Endodermal cell (in vitro differentiated cells): ENCODE measurements around the gene PARP9. TPM values are rescaled to one million over a fixed set of nuclear protein-coding genes. Genes with fewer than 3 reads are reported as not detected.

Experiments used
- DNase-seq: peaks from one replicate; pipeline ENCODE4 v3.0.0-alpha.2; 2017
- H3K27ac ChIP-seq: 2 replicates; pipeline ENCODE4 v1.5.1; 2013; ENCODE audit warnings: mild to moderate bottlenecking, low read depth, low read length, moderate library complexity
- H3K27me3 ChIP-seq: 2 replicates; pipeline ENCODE4 v1.6.1; 2013; ENCODE audit warnings: mild to moderate bottlenecking, low read length, moderate library complexity; ENCODE audit not compliant: insufficient read depth, control insufficient read depth, poor library complexity, severe bottlenecking
- H3K36me3 ChIP-seq: 2 replicates; pipeline ENCODE4 v1.7.0; 2013; ENCODE audit warnings: mild to moderate bottlenecking, low read length, moderate library complexity; ENCODE audit not compliant: control insufficient read depth, insufficient read depth
- H3K4me1 ChIP-seq: one replicate; pipeline ENCODE4 v1.7.0; 2013; ENCODE audit warnings: low read length; ENCODE audit not compliant: control insufficient read depth, insufficient read depth
- H3K4me3 ChIP-seq: 2 replicates; pipeline ENCODE4 v1.5.1; 2013; ENCODE audit warnings: mild to moderate bottlenecking, low read length, moderate library complexity
- H3K9ac ChIP-seq: 2 replicates; pipeline ENCODE4 v1.6.1; 2013; ENCODE audit warnings: mild to moderate bottlenecking, low read length, moderate library complexity; ENCODE audit not compliant: poor library complexity, severe bottlenecking; ENCODE audit errors: extremely low read depth
- H3K9me3 ChIP-seq: 2 replicates; pipeline ENCODE4 v1.6.1; 2013; ENCODE audit warnings: mild to moderate bottlenecking, low read length, moderate library complexity; ENCODE audit not compliant: control insufficient read depth
- H3K27ac Mint-ChIP-seq: 2 replicates; pipeline ENCODE4 v1.8.0; 2020; ENCODE audit warnings: mixed read lengths
- H3K27me3 Mint-ChIP-seq: 2 replicates; pipeline ENCODE4 v1.8.0; 2021; ENCODE audit warnings: mild to moderate bottlenecking, mixed read lengths; ENCODE audit not compliant: insufficient read depth
- H3K36me3 Mint-ChIP-seq: 2 replicates; pipeline ENCODE4 v1.8.0; 2020; ENCODE audit warnings: low read depth, mixed read lengths
- H3K4me1 Mint-ChIP-seq: 2 replicates; pipeline ENCODE4 v1.8.0; 2020; ENCODE audit warnings: mixed read lengths
- H3K4me3 Mint-ChIP-seq: 2 replicates; pipeline ENCODE4 v1.8.0; 2020; ENCODE audit warnings: mild to moderate bottlenecking, moderate library complexity, mixed read lengths
- H3K9me3 Mint-ChIP-seq: 2 replicates; pipeline ENCODE4 v1.8.0; 2020; ENCODE audit warnings: mild to moderate bottlenecking, mixed read lengths
- CTCF ChIP-seq: fragments of 200-600 bp; sonication (generic); conservative IDR thresholded peaks from 2 replicates; pipeline ENCODE4 v1.5.0; 2021; ENCODE audit warnings: antibody characterized with exemption, mild to moderate bottlenecking
- WGBS, 2 experiments: methylation state at CpG; one replicate each; pipeline versions ENCODE4 v1.1.5 to v1.1.7; 2013; ENCODE audit warnings: missing lambda C conversion rate in 2 of 2, mixed read lengths in 1 of 2; ENCODE audit not compliant: insufficient coverage in 1 of 2, insufficient read length in 1 of 2; 5-methylcytosine and 5-hydroxymethylcytosine counted together
- total RNA-seq, 2 donors: library from RNA; stranded (reverse); fragmentation: NEBNext Ultra II Directional in 1 of 2; extraction: Animal tissue kit (Norgen Biotek cat#: 25700) in 1 of 2; gene quantifications; 2 replicates in 1 of 2; 3 replicates in 1 of 2; pipeline ENCODE4 v1.2.1, GENCODE V29; 2021

The PARP9 gene
- total RNA-seq, 2 donors from 2014 or later: 3.7 to 4.3 TPM

DNA sequence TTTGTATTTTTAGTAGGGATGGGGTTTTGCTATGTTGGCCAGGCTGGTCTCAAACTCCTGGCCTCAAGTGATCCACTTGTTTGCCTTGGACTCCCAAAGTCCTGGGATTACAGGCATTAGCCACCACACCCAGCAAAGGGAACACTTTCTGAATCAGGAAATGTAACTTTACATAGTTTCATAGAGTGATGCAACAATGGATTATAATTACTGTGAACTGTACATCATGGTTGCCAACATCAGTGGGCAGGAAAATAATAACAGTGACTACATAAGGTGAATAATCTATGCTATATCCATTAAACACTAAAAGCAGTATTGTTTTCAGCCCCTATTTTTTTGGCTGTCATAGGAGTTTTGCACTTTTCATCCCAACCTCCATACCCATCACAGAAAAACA lies 44.4 kb downstream of the PARP9 start:
- Histone ChIP-seq H3K4me1 (no peaks in the 10 kb centered on the region), H3K9ac (no peak overlapping the region), H3K4me3 (no peak overlapping the region), H3K27me3 (no peaks in the 10 kb centered on the region), H3K36me3 (no peaks in the 10 kb centered on the region), H3K27ac (no peak overlapping the region), H3K9me3 (no peaks in the 10 kb centered on the region)
- DNase-seq: no peak
- Mint-ChIP-seq H3K27ac (no peak overlapping the region), H3K4me1 (peaks cover 2% of the 10 kb centered on the region), H3K27me3 (no peaks in the 10 kb centered on the region), H3K4me3 (no peak overlapping the region), H3K36me3 (no peaks in the 10 kb centered on the region), H3K9me3 (no peaks in the 10 kb centered on the region)
- TF ChIP-seq CTCF: no peak

DNA sequence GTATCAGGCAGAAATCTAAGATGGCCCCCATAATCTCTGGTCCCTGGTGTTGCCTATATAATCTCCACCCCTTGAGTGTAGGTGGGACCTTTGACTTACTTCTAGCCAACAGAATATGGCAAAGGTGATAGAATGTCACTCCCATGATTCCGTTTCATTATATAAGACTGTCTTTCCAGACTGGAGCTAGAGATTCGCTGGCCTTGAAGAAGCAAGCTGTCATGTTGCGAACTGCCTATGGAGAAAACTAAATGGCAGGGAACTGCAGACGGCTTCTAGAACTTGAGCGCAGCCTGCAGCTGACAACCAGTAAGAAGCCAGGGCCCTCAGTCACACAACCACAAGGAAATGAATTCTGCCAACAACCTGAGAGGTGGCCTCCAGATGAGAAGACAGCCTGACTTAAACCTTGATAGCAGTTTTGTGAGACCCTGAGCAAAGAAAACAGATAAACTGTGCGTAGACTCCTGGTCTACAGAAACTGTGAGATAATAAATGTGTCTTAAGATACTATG lies 47.2 kb downstream of the PARP9 start:
- Histone ChIP-seq H3K4me3 (no peak overlapping the region), H3K9ac (no peak overlapping the region), H3K4me1 (no peaks in the 10 kb centered on the region), H3K9me3 (no peaks in the 10 kb centered on the region), H3K36me3 (no peaks in the 10 kb centered on the region), H3K27ac (no peak overlapping the region), H3K27me3 (no peaks in the 10 kb centered on the region)
- H3K4me1 Mint-ChIP-seq: peaks cover 16% of the 10 kb centered on the region
- TF ChIP-seq CTCF: no peak
- no peak overlapping the region for H3K4me3 Mint-ChIP-seq
- 95 to 98% methylated on average over 5 to 6 of the region's 6 CpGs for WGBS, 2 experiments
- H3K27ac Mint-ChIP-seq: no peak overlapping the region
- H3K9me3 Mint-ChIP-seq: no peaks in the 10 kb centered on the region
- H3K27me3 Mint-ChIP-seq: peaks cover 1% of the 10 kb centered on the region
- DNase-seq: no peak
- no peaks in the 10 kb centered on the region for H3K36me3 Mint-ChIP-seq

GRCh38 chr3:122515870-122516269 lies 48.2 kb downstream of the PARP9 start:
- H3K9me3 Mint-ChIP-seq: no peaks in the 10 kb centered on the region
- H3K27me3 ChIP-seq: no peaks in the 10 kb centered on the region
- no peak overlapping the region for H3K4me3 Mint-ChIP-seq
- no peak overlapping the region for H3K27ac ChIP-seq
- no peaks in the 10 kb centered on the region for H3K36me3 ChIP-seq
- H3K36me3 Mint-ChIP-seq: no peaks in the 10 kb centered on the region
- no peak overlapping the region for H3K4me3 ChIP-seq
- peaks cover 26% of the 10 kb centered on the region for H3K4me1 Mint-ChIP-seq
- TF ChIP-seq CTCF: no peak
- H3K9ac ChIP-seq: no peak overlapping the region
- H3K27ac Mint-ChIP-seq: no peak overlapping the region
- H3K4me1 ChIP-seq: no peaks in the 10 kb centered on the region
- H3K9me3 ChIP-seq: no peaks in the 10 kb centered on the region
- DNase-seq: no peak
- WGBS, 2 experiments: 95 to 100% methylated on average over 1 to 3 of the region's 3 CpGs
- H3K27me3 Mint-ChIP-seq: peaks cover 1% of the 10 kb centered on the region
